GM12864 (cell line): ENCODE data around the gene PUM2.

ENCODE experiments used
- DNase-seq: peaks from one replicate; pipeline ENCODE4 v3.0.0-alpha.2; 2011; ENCODE audit warnings: low read depth
- H3K4me3 ChIP-seq: 2 replicates; pipeline ENCODE4 v1.5.1; 2011; ENCODE audit warnings: mild to moderate bottlenecking, low read depth, low read length, control low read depth
- CTCF ChIP-seq: IDR thresholded peaks from 2 replicates; pipeline ENCODE4 v1.5.1; 2011; ENCODE audit warnings: low read depth, mild to moderate bottlenecking, moderate library complexity, low read length, control low read depth, inconsistent platforms; ENCODE audit errors: missing control alignments

The PUM2 gene

GRCh38 chr2:20359096-20359495 lies 8.5 kb upstream of the PUM2 start:
- TF ChIP-seq CTCF, result no peak
- DNase-seq, result no peak
- no peak overlapping the region for H3K4me3 ChIP-seq

- TF ChIP-seq CTCF, result no peak
- DNase-seq, result no peak
- no peak overlapping the region for H3K4me3 ChIP-seq
Measured at GRCh38 chr2:20357638-20358389, 7.2 kb upstream of the PUM2 start.

- DNase-seq, result no peak
- H3K4me3 ChIP-seq, result no peak overlapping the region
- TF ChIP-seq CTCF, result no peak
Measured at GRCh38 chr2:20356042-20356441, 5.4 kb upstream of the PUM2 start.

- no peak for TF ChIP-seq CTCF
- no peak for DNase-seq
- no peak overlapping the region for H3K4me3 ChIP-seq
Measured at GRCh38 chr2:20355131-20355530, 4.5 kb upstream of the PUM2 start.

- DNase-seq, result no peak
- no peak overlapping the region for H3K4me3 ChIP-seq
- no peak for TF ChIP-seq CTCF
Measured at GRCh38 chr2:20353241-20353992, 2.8 kb upstream of the PUM2 start.

- no peak overlapping the region for H3K4me3 ChIP-seq
- no peak for DNase-seq
- TF ChIP-seq CTCF, result no peak
Measured at GRCh38 chr2:20352581-20353216, 2.1 kb upstream of the PUM2 start.
